Measurements from ENCODE around the gene SPARC.

GRCh38 chr5:151734064-151734408, 47.3 kb upstream of the SPARC start:
- no peak for TF ChIP-seq CTCF (IDR thresholded peaks at IDR 0.05)
- no peak for TF ChIP-seq POLR2A (IDR thresholded peaks at IDR 0.05)

All from Peyer's patch (tissue), 4 donors.